Forelimb muscle (tissue), 1 donor: ENCODE measurements around the gene EFCAB6. TPM values are rescaled to one million over a fixed set of nuclear protein-coding genes. Genes with fewer than 3 reads are reported as not detected.

ENCODE experiments used
- DNase-seq: peaks from one replicate; pipeline ENCODE4 v3.0.0-alpha.2; 2013; ENCODE audit warnings: low read depth
- polyA plus RNA-seq: library from polyadenylated mRNA; unstranded; fragments of 120-200 nt; gene quantifications from one replicate; pipeline ENCODE4 v1.2.1, GENCODE V29; 2013; ENCODE audit not compliant: insufficient read length

EFCAB6 gene
- polyA plus RNA-seq, 1 donor, result 0.76 TPM

GRCh38 chr22:43637275-43638260 lies 174.5 kb downstream of the EFCAB6 start:
- DNase-seq, result no peak

GRCh38 chr22:43636086-43636485 lies 176.0 kb downstream of the EFCAB6 start:
- no peak for DNase-seq

- no peak for DNase-seq
Observed at GRCh38 chr22:43635101-43635500, 177.0 kb downstream of the EFCAB6 start.

- DNase-seq, result no peak
Observed at GRCh38 chr22:43634316-43634715, 177.8 kb downstream of the EFCAB6 start.

- DNase-seq, result no peak
Observed at GRCh38 chr22:43633631-43634285, 178.3 kb downstream of the EFCAB6 start.

- no peak for DNase-seq
Observed at GRCh38 chr22:43631846-43632245, 180.3 kb downstream of the EFCAB6 start.

GRCh38 chr22:43631201-43631600 lies 180.9 kb downstream of the EFCAB6 start:
- no peak for DNase-seq

GRCh38 chr22:43630451-43630850 lies 181.7 kb downstream of the EFCAB6 start:
- no peak for DNase-seq

- no peak for DNase-seq
Observed at GRCh38 chr22:43628250-43628649, 183.9 kb downstream of the EFCAB6 start.

- no peak for DNase-seq
Observed at GRCh38 chr22:43627485-43628213, 184.5 kb downstream of the EFCAB6 start.

- DNase-seq, result no peak
Observed at GRCh38 chr22:43625242-43625641, 186.9 kb downstream of the EFCAB6 start.

GRCh38 chr22:43624144-43624998 lies 187.7 kb downstream of the EFCAB6 start:
- no peak for DNase-seq

- DNase-seq, result no peak
Observed at GRCh38 chr22:43622886-43623285, 189.2 kb downstream of the EFCAB6 start.

- DNase-seq, result no peak
Observed at GRCh38 chr22:43620197-43620596, 191.9 kb downstream of the EFCAB6 start.

GRCh38 chr22:43618517-43618916 lies 193.6 kb downstream of the EFCAB6 start:
- DNase-seq, result no peak

GRCh38 chr22:43616645-43617044 lies 195.5 kb downstream of the EFCAB6 start:
- DNase-seq, result no peak

GRCh38 chr22:43600265-43600664 lies 211.8 kb downstream of the EFCAB6 start:
- no peak for DNase-seq

GRCh38 chr22:43592476-43592875 lies 219.6 kb downstream of the EFCAB6 start:
- no peak for DNase-seq

- DNase-seq, result no peak
Observed at GRCh38 chr22:43591380-43591779, 220.7 kb downstream of the EFCAB6 start.

GRCh38 chr22:43587574-43587973 lies 224.5 kb downstream of the EFCAB6 start:
- no peak for DNase-seq

GRCh38 chr22:43583501-43583900 lies 228.6 kb downstream of the EFCAB6 start:
- no peak for DNase-seq
